NK-92 (cell line): ENCODE data around the gene ATP5IF1.

ENCODE experiments used
- DNase-seq: peaks from one replicate; lab custom pipeline; 2025; ENCODE audit not compliant: unreplicated experiment; lab: John Stamatoyannopoulos, UW

Gene ATP5IF1

DNA sequence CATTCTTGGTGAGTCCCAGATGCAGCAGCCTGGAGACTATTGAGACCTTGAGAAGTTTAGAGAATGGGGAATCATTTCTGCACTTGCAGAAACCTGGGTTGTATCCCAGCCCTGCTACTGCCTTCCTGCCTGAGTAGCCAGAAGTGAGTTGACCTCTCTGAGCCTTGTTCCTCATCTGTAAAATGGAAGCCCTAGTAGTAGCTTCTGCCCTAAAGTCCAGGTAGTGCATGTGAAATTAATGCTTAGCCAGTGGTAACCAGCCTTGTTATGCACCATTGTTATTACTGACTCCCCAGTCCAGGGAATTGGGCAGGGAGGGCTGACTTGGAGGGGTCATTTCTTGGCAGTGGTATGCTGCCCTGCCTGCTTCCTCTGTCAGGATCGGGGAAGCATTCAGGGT, 29.0 kb downstream of the ATP5IF1 start:
- no peak for DNase-seq

DNA sequence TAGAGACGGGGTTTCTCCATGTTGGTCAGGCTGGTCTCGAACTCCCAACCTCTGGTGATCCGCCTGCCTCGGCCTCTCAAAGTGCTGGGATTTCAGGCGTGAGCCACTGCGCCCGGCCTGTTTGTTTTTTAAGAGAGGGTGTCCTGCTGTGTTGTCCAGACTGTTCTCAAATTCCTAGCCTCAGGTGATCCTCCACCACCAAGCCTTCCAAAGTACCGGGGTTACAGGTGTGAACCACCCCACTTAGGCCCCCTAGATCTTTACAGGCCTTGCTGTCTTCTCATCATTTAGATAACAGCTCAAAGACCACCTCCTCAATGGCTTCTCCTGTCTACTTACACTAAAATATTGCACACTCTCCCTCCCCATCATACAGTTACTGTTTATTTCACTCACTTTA, 29.7 kb downstream of the ATP5IF1 start:
- no peak for DNase-seq

DNA sequence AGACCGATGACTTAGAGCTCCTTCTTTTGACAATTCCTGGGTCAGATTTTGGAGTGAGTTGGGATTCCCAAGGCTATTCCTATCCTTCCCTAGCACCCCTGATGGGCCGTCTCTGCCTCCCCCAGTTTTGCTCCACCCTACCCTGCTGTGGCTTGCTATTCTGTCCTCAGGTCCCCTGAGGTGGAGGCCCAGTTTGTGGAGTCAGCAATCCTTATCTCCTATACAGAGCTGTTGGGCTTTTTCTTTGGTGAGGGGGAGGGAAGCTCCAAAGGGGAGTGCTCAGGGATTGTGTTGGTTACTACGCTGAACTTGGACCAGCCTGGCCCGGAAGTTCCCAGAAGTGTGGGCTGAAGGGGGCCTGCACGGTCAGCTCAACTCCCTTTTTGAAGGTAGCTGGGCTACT, 31.0 kb downstream of the ATP5IF1 start:
- DNase-seq = no peak

DNA sequence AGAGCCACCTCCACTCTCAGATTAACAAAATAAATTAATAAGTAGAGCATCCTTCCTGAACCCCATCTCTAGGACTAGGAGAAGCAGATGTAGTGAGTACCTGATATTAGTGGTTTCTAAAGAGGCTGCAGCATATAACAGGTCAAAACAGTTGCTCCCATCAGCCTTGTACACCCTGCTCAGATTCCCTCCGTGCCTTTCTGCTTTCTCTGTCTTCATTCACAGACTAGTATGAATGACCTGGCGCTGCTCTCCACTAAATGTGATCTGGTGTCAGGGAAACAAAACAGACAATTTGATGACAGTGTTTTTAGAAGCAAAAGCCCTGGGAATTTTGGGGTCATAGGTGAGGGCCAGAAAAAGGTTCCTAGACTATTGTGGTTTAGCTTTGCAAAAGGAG, 31.7 kb downstream of the ATP5IF1 start:
- DNase-seq = no peak

DNA sequence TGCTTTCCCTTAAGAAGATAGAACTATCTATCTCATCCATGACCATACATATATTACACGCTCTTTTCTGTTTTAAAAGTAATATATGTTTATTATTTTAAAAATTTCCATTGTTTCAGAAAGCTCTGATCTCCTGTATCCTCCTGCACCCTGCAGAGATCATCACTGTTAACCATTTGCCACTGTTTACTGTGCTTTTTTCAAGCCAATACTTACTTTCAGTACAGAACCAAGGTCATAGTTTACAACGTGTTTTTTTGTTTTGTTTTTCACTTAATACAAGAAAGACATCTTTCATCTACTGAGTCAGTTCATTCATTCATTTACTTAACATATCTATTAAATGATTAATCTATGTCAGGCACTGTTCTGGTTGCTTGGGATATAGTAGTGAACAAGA, 33.6 kb downstream of the ATP5IF1 start:
- DNase-seq = no peak

DNA sequence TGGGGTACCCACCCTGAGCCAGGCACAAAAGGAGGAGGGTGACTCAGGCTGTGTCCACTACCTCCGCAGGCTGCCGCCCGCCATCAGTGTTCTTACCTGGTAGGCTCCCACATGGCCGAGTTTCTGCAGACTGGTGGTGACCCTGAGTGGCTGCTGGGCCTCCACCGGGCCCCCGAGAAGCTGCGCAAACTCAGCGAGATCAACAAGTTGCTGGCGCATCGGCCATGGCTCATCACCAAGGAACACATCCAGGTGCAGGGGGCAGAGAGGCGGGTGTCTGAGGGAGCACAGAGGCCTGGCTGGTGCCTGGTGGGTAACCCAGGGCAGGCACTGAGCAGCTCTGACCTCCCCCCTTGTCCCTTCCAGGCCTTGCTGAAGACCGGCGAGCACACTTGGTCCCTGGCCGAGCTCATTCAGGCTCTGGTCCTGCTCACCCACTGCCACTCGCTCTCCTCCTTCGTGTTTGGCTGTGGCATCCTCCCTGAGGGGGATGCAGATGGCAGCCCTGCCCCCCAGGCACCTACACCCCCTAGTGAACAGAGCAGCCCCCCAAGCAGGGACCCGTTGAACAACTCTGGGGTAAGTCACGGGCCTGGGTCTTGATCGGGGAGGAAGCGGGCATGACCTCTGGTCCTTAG, 36.4 kb downstream of the ATP5IF1 start:
- no peak for DNase-seq

DNA sequence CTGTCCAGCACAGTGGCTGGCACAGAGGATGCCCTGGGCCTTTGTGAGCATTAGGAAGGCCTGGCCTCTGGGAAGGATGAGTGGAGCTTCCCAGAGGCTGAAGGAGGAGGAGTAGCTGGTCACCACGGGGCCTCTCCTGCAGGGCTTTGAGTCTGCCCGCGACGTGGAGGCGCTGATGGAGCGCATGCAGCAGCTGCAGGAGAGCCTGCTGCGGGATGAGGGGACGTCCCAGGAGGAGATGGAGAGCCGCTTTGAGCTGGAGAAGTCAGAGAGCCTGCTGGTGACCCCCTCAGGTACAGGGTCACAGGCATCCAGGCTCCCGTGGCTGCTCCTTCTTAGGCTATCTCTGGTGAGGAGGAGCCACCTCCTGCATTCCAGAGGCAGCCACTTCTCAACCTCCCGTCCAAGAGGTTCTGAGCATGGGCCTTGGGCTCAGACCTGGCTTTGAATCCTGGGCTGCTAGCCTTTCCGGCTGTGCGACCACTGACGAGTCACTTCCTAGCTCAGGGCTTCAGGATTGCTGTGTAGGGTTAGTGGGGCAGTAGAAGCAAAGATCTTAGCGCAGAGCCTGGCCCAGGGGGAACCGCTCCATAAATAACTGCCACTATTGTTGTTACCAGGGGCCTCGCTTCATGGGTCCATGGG, 37.4 kb downstream of the ATP5IF1 start:
- no peak for DNase-seq

DNA sequence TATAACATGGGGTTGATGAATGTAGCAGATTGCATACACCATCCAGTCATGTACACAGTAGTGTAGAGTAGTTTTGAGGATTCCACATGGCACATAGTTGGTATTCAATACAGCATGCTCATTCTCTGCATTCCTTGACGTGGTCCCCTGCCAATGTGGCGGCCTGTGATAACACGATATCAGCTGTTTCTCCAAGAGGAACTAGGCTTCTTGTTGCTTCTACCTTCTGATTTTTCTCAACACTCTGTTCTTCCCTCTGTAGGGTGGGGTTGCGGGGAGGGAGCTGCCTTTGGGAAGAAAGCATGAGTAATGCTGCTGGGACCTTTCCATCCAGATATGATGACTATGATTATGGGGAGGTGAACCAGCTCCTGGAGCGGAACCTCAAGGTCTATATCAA, 42.8 kb downstream of the ATP5IF1 start:
- DNase-seq = no peak

DNA sequence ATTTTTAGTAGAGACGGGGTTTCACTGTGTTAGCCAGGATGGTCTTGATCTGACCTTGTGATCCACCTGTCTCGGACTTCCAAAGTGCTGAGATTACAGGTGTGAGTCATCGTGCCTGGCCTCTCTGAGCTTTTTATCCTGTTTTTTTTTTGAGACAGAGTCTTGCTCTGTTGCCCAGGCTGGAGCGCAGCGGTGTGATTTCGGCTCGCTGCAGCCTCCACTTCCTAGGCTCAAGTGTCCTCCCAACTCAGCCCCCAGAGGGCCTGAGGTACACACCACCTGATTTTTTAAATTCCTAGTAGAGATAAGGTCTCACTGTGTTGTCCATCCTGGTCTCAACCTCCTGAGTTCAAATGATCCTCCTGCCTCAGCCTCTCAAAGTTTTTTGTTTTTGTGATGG, 43.8 kb downstream of the ATP5IF1 start:
- DNase-seq = no peak

DNA sequence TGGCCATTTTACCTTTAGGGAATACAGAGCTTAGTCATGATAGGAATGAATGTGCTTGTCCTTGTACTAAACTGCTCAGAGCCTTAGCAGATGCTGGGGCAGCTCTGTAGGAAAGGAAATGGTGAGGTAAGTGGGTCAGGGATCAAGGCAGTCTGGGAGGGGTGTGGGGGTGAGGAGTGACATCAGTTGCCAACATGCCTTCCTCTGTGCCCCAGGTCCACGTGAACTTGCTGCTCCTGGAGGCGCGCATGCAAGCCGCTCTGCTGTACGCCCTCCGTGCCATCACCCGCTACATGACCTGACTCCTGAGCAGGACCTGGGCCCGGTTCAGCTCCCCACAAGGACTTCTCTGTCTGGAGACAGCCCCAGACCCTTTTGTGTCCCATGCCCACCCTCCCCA, 44.6 kb downstream of the ATP5IF1 start:
- no peak for DNase-seq

DNA sequence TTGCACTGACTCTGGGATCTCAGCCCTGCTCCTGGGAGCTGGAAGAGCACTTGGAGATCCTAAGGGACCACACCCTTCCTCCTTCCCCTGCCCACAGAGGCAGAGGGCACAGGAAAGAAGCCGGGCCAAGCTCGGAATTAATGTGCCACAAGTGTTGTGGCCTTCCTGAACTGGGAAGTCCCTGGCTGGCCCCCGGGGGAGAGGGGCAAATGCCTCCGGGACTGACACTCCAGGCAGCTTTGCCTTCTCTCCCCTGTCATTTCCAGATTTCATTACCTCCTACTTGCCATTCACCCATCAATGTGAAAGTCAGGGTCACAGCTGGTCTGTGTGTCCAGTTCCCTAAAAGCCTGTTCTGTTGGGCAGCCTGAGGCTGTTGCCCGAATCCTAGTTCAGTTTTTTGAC, 45.1 kb downstream of the ATP5IF1 start:
- DNase-seq = no peak

DNA sequence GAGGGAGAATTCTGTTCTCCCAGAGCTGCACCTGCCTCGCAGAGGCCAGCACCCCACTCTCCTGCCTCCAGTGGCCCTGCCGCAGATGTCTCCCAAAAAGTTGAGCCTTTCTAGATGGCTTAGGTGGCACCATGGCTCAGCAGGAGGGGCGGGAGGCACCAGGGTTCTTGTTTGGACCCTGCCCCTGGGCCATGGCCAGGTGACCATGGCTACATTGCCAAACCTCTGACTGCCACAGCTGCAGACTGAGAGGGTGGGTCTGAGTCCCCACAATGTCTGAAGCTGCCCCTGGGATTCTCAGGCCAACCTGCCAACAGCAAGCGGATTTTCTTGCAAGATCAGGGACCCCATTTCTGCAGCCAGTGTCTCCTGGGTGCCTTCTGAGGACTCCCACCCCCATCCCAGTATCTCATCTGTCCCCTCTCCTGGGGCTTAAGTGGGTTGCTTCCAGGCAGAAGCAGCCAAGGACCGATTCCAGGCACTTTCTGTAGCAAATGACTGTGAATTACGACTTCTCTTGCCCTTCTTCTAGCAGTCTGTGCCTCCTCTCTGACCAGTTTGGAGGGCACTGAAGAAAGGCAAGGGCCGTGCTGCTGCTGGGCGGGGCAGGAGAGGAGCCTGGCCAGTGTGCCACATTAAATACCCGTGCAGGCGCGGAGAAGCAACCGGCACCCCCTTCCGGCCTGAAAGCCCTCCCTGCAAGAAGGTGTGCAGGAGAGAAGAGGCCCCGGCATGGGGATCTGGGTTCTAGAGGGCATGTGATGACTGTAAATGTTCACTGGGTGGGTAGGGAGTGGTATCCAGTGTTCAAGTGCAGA, 45.9 kb downstream of the ATP5IF1 start:
- no peak for DNase-seq

DNA sequence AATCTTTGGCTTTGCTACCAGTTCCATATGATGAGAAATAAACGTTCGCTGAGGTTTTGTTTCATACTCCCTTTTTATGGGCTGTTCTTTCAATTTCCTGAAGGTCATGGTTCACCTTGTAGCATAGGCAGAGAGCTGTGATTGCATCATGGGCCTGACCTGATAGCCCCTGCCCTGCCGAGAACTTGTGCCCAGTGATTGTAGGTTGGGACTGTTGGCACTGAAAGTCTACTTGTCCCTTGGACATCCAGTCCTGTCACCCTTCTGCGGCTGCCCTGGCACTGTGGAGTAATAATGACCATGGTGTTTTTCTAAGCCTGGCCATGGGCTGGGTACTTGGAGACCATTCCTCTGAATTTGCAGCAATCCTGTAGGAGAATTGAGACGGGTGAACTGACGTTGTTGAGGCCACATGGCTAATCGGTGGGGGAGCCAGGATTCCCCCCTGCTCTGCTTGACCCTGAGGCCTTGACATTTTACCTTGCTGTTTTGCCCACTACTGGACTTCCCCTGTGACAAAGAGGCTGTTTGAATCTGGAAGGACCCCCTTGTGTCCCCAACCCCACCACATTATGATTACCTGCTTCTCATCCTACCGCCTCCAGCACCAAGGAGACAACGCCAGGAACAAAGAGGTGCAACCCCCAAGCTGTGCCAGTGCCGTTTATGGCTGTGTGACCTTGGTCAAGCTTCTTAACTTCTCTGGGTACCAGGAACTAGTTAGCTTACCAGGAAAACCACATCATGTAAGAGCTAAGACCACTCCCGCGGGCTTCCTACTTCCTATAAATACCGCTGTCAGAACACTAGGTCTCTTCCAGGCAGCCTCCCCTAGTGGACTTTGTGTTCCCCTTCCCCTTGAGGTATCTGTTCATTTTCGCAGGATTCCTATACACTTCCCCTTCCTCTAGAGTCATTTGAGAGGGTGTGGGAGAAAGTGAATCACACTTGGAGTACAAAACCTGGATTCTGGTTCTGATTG, 46.8 kb downstream of the ATP5IF1 start:
- DNase-seq = no peak

DNA sequence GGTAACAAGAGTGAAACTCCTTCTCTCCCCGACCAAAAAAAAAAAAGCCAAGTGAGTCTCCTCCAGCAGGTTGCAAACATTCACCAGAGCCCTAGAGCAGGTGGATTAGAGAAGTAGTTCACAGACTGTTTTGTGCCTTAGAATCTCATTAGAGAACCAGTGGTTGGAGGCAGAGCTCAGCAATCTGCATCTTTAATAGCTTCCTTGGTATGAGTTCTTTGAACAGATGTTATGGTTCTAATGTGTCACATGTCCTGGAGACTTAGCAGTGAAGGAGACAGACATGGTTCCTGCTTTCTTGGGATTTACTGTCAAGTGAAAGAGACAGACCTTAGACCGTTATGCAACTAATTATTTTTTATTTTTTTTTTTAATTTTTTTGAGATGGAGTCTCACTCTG, 50.2 kb downstream of the ATP5IF1 start:
- no peak for DNase-seq
